ENCODE measurements around the gene AOPEP.

Gene AOPEP

GRCh38 chr9:94697972-94698581 lies 28.4 kb upstream of the AOPEP start:
- TF ChIP-seq, protein P1, sequence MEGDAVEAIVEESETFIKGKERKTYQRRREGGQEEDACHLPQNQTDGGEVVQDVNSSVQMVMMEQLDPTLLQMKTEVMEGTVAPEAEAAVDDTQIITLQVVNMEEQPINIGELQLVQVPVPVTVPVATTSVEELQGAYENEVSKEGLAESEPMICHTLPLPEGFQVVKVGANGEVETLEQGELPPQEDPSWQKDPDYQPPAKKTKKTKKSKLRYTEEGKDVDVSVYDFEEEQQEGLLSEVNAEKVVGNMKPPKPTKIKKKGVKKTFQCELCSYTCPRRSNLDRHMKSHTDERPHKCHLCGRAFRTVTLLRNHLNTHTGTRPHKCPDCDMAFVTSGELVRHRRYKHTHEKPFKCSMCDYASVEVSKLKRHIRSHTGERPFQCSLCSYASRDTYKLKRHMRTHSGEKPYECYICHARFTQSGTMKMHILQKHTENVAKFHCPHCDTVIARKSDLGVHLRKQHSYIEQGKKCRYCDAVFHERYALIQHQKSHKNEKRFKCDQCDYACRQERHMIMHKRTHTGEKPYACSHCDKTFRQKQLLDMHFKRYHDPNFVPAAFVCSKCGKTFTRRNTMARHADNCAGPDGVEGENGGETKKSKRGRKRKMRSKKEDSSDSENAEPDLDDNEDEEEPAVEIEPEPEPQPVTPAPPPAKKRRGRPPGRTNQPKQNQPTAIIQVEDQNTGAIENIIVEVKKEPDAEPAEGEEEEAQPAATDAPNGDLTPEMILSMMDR (conservative IDR thresholded peaks at IDR 0.05; ENCODE audit: low read length): no peak
- no peak for TF ChIP-seq EZH2phosphoT487 (IDR thresholded peaks at IDR 0.05; ENCODE audit: borderline replicate concordance)
- Histone ChIP-seq H4K20me1 (ENCODE audit: insufficient read depth, low read length, poor library complexity, severe bottlenecking) (no peaks in the 10 kb centered on the region), H3K4me3 (ENCODE audit: low read length, poor library complexity, severe bottlenecking) (no peak overlapping the region), H3K9me2 (replicated peaks; ENCODE audit: low read depth, low read length) (no peaks in the 10 kb centered on the region), H3K79me2 (ENCODE audit: insufficient read depth, low read length) (no peaks in the 10 kb centered on the region), H3K36me3 (ENCODE audit: insufficient read depth, low read length) (no peaks in the 10 kb centered on the region), H3K9ac (ENCODE audit: low read depth, low read length, poor library complexity, severe bottlenecking) (no peak overlapping the region), H3K27me3 (ENCODE audit: insufficient read depth, low read length, poor library complexity, severe bottlenecking) (no peaks in the 10 kb centered on the region), H3K4me1 (ENCODE audit: insufficient read depth, low read length, poor library complexity, severe bottlenecking) (no peaks in the 10 kb centered on the region), H3K9me3 (ENCODE audit: insufficient read depth, low read depth, low read length) (no peaks in the 10 kb centered on the region), H3K4me2 (ENCODE audit: low read depth, low read length, poor library complexity, severe bottlenecking) (no peak overlapping the region), H2AFZ (ENCODE audit: low read length) (no peak overlapping the region), H3F3A (ENCODE audit: low read depth) (no peaks in the 10 kb centered on the region)

- Histone ChIP-seq H3K9me3 (ENCODE audit: insufficient read depth, low read depth, low read length) (no peaks in the 10 kb centered on the region), H3K79me2 (ENCODE audit: insufficient read depth, low read length) (no peaks in the 10 kb centered on the region), H3K9ac (ENCODE audit: low read depth, low read length, poor library complexity, severe bottlenecking) (no peak overlapping the region), H3K27me3 (ENCODE audit: insufficient read depth, low read length, poor library complexity, severe bottlenecking) (no peaks in the 10 kb centered on the region), H3F3A (ENCODE audit: low read depth) (no peaks in the 10 kb centered on the region), H4K20me1 (ENCODE audit: insufficient read depth, low read length, poor library complexity, severe bottlenecking) (no peaks in the 10 kb centered on the region), H3K9me2 (replicated peaks; ENCODE audit: low read depth, low read length) (no peaks in the 10 kb centered on the region), H3K4me2 (ENCODE audit: low read depth, low read length, poor library complexity, severe bottlenecking) (no peak overlapping the region), H2AFZ (ENCODE audit: low read length) (no peak overlapping the region), H3K4me1 (ENCODE audit: insufficient read depth, low read length, poor library complexity, severe bottlenecking) (no peaks in the 10 kb centered on the region), H3K36me3 (ENCODE audit: insufficient read depth, low read length) (no peaks in the 10 kb centered on the region), H3K4me3 (ENCODE audit: low read length, poor library complexity, severe bottlenecking) (no peak overlapping the region)
- TF ChIP-seq, protein P1 (conservative IDR thresholded peaks at IDR 0.05; ENCODE audit: low read length): no peak
- no peak for TF ChIP-seq EZH2phosphoT487 (IDR thresholded peaks at IDR 0.05; ENCODE audit: borderline replicate concordance)
Observed at GRCh38 chr9:94699715-94700373, 26.7 kb upstream of the AOPEP start.

DNA sequence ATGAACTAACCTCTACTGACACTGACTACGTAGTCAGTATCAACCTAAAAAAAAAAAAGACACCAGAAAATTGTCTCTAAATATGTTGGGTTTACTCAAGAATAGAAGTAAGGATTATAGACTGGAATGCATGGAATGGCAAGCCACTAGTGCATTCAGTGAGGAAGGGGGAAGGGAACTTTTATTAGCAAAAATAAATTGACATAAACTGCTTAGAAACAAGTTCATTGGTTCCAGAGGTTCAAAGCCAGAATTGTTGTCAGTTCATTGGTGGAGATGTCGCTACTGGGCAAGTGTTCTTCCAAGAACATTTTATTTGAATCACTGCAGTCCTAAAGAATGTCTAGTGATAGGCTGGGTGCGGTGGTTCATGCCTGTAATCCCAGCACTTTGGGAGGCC lies 26.1 kb upstream of the AOPEP start:
- no peaks in the 10 kb centered on the region for H3K9me2 ChIP-seq (replicated peaks; ENCODE audit: low read depth, low read length)

More for the DNA sequence above, 26.1 kb upstream of the AOPEP start:
- H2AFZ ChIP-seq (ENCODE audit: low read length): no peak overlapping the region
- TF ChIP-seq, protein P1 (conservative IDR thresholded peaks at IDR 0.05; ENCODE audit: low read length): no peak
- no peak for TF ChIP-seq EZH2phosphoT487 (IDR thresholded peaks at IDR 0.05; ENCODE audit: borderline replicate concordance)
- H3K79me2 ChIP-seq (ENCODE audit: insufficient read depth, low read length): no peaks in the 10 kb centered on the region
- H3K36me3 ChIP-seq (ENCODE audit: insufficient read depth, low read length): no peaks in the 10 kb centered on the region
- no peaks in the 10 kb centered on the region for H3K9me3 ChIP-seq (ENCODE audit: insufficient read depth, low read depth, low read length)
- H3K27me3 ChIP-seq (ENCODE audit: insufficient read depth, low read length, poor library complexity, severe bottlenecking): no peaks in the 10 kb centered on the region
- H3K4me3 ChIP-seq (ENCODE audit: low read length, poor library complexity, severe bottlenecking): no peak overlapping the region
- H3K9ac ChIP-seq (ENCODE audit: low read depth, low read length, poor library complexity, severe bottlenecking): no peak overlapping the region
- H3K4me2 ChIP-seq (ENCODE audit: low read depth, low read length, poor library complexity, severe bottlenecking): no peak overlapping the region
- no peaks in the 10 kb centered on the region for H3K4me1 ChIP-seq (ENCODE audit: insufficient read depth, low read length, poor library complexity, severe bottlenecking)
- H3F3A ChIP-seq (ENCODE audit: low read depth): no peaks in the 10 kb centered on the region
- no peaks in the 10 kb centered on the region for H4K20me1 ChIP-seq (ENCODE audit: insufficient read depth, low read length, poor library complexity, severe bottlenecking)
